Spinal cord (tissue), 10 donors: Measurements from ENCODE around the gene RETREG2. TPM values are rescaled to one million over a fixed set of nuclear protein-coding genes. Genes with fewer than 3 reads are reported as not detected.

Experiments used
- DNase-seq, 6 donors: peaks; one replicate each; pipeline versions ENCODE4 v3.0.0 to v3.0.0-alpha.2; 2013 to 2015; ENCODE audit warnings: low spot score in 6 of 6, low read depth in 4 of 6
- H3K27ac ChIP-seq: one replicate; pipeline ENCODE4 v1.5.1; 2013; ENCODE audit warnings: low read depth, low read length, control low read depth
- H3K27me3 ChIP-seq: one replicate; pipeline ENCODE4 v1.6.1; 2013; ENCODE audit warnings: low read length; ENCODE audit not compliant: control insufficient read depth, insufficient read depth
- H3K36me3 ChIP-seq: one replicate; pipeline ENCODE4 v1.6.1; 2013; ENCODE audit warnings: low read length; ENCODE audit not compliant: control insufficient read depth, insufficient read depth
- H3K4me1 ChIP-seq: one replicate; pipeline ENCODE4 v1.6.1; 2013; ENCODE audit warnings: low read length; ENCODE audit not compliant: control insufficient read depth, insufficient read depth
- H3K4me3 ChIP-seq: one replicate; pipeline ENCODE4 v1.5.1; 2013; ENCODE audit warnings: low read depth, low read length, control low read depth
- H3K9me3 ChIP-seq: one replicate; pipeline ENCODE4 v1.6.1; 2013; ENCODE audit warnings: low read length; ENCODE audit not compliant: control insufficient read depth, insufficient read depth
- WGBS: methylation state at CpG from one replicate; pipeline ENCODE4 v1.1.5; 2013; ENCODE audit warnings: missing lambda C conversion rate; ENCODE audit not compliant: insufficient coverage; 5-methylcytosine and 5-hydroxymethylcytosine counted together
- long read RNA-seq, 4 donors: transcript quantifications; one replicate each; lab custom pipeline, GENCODE V29; 2026
- polyA plus RNA-seq, 2 donors: library from polyadenylated mRNA; unstranded; fragments of 120-200 nt; gene quantifications; one replicate each; pipeline ENCODE4 v1.2.1, GENCODE V29; 2013; ENCODE audit not compliant: insufficient read length in 2 of 2
- total RNA-seq, 2 donors: library from RNA; depleted of rRNA in 1 of 2; stranded (reverse); fragments of 120-200 nt in 1 of 2; fragments of >200 nt in 1 of 2; gene quantifications; one replicate each; pipeline versions ENCODE4 v1.2.3 to v1.2.4, GENCODE V29; 2013 to 2014
- donor health status: healthy.

RETREG2 gene
- 10 to 100 TPM; 64.6 to 78.6 TPM for total RNA-seq
- polyA plus RNA-seq, result 100 to 1,000 TPM; 170 to 188 TPM
- long read RNA-seq, donor 1, full-length matches to known transcripts, result 44 of 61 reads
- long read RNA-seq, donor 1, partial matches to known transcripts, result 17 of 61 reads
- long read RNA-seq, donor 1, other reads (novel, unspliced or antisense), result 0 of 61 reads
- long read RNA-seq, donor 2, full-length matches to known transcripts, result 8 of 8 reads
- long read RNA-seq, donor 2, partial matches to known transcripts, result 0 of 8 reads
- long read RNA-seq, donor 2, other reads (novel, unspliced or antisense), result 0 of 8 reads
- long read RNA-seq, donor 3, full-length matches to known transcripts, result 12 of 23 reads
- long read RNA-seq, donor 3, partial matches to known transcripts, result 11 of 23 reads
- long read RNA-seq, donor 3, other reads (novel, unspliced or antisense), result 0 of 23 reads
- long read RNA-seq, donor 4, full-length matches to known transcripts, result 15 of 33 reads
- long read RNA-seq, donor 4, partial matches to known transcripts, result 18 of 33 reads
- long read RNA-seq, donor 4, other reads (novel, unspliced or antisense), result 0 of 33 reads

GRCh38 chr2:219177552-219178376 lies at the start of gene RETREG2:
RETREG2 (plus strand) TSS chr2:219178275; CDS start chr2:219178353, 78 bp downstream.
- peak; percentile 76 to 96 (median 82) for DNase-seq
- peak within 1 kb of the TSS; percentile 65 for H3K4me3 ChIP-seq
- H3K27me3 ChIP-seq, result no peaks in the 10 kb centered on the region
- peaks cover 38% of the 10 kb centered on the region for H3K4me1 ChIP-seq
- H3K9me3 ChIP-seq, result no peaks in the 10 kb centered on the region
- peaks cover 51% of the 10 kb centered on the region for H3K36me3 ChIP-seq
- peak within 1 kb of the TSS; percentile 98 for H3K27ac ChIP-seq
- WGBS, result under 1% methylated on average over 53 of the region's 67 CpGs

GRCh38 chr2:219128396-219128795 lies 49.7 kb upstream of the RETREG2 start:
- peak in 1 of 6 donors; percentile 7 for DNase-seq

GRCh38 chr2:219129589-219129988 lies 48.5 kb upstream of the RETREG2 start:
- no peak overlapping the region for H3K4me3 ChIP-seq
- WGBS, result 98% methylated on average over 11 of the region's 16 CpGs
- H3K36me3 ChIP-seq, result peaks cover 3% of the 10 kb centered on the region
- H3K4me1 ChIP-seq, result peaks cover 6% of the 10 kb centered on the region
- no peaks in the 10 kb centered on the region for H3K27me3 ChIP-seq
- H3K27ac ChIP-seq, result no peak overlapping the region
- no peaks in the 10 kb centered on the region for H3K9me3 ChIP-seq
- no peak for DNase-seq

More at GRCh38 chr2:219128396-219128795, 49.7 kb upstream of the RETREG2 start:
- WGBS, result 79% methylated on average over 5 of the region's 7 CpGs
- H3K36me3 ChIP-seq, result peaks cover 3% of the 10 kb centered on the region
- H3K9me3 ChIP-seq, result no peaks in the 10 kb centered on the region
- H3K4me1 ChIP-seq, result peaks cover 6% of the 10 kb centered on the region
- no peak overlapping the region for H3K27ac ChIP-seq
- no peaks in the 10 kb centered on the region for H3K27me3 ChIP-seq
- no peak overlapping the region for H3K4me3 ChIP-seq

GRCh38 chr2:219131327-219131726 lies 46.7 kb upstream of the RETREG2 start:
- Histone ChIP-seq H3K4me3 (no peak overlapping the region), H3K9me3 (no peaks in the 10 kb centered on the region), H3K36me3 (peaks cover 3% of the 10 kb centered on the region), H3K27ac (no peak overlapping the region), H3K4me1 (no peaks in the 10 kb centered on the region), H3K27me3 (no peaks in the 10 kb centered on the region)
- DNase-seq, result no peak
- no CpG with 5 or more reads among the region's 3 CpGs for WGBS

GRCh38 chr2:219131744-219132143 lies 46.3 kb upstream of the RETREG2 start:
- Histone ChIP-seq H3K36me3 (peaks cover 3% of the 10 kb centered on the region), H3K4me1 (no peaks in the 10 kb centered on the region), H3K27me3 (no peaks in the 10 kb centered on the region), H3K4me3 (no peak overlapping the region), H3K27ac (no peak overlapping the region), H3K9me3 (no peaks in the 10 kb centered on the region)
- no peak for DNase-seq
- 70% methylated on average over 2 of the region's 4 CpGs for WGBS

GRCh38 chr2:219133976-219134375 lies 44.1 kb upstream of the RETREG2 start:
- H3K27me3 ChIP-seq, result no peaks in the 10 kb centered on the region
- H3K9me3 ChIP-seq, result no peaks in the 10 kb centered on the region
- peaks cover 3% of the 10 kb centered on the region for H3K36me3 ChIP-seq
- H3K4me1 ChIP-seq, result no peaks in the 10 kb centered on the region
- 83% methylated on average over 2 of the region's 4 CpGs for WGBS
- H3K27ac ChIP-seq, result no peak overlapping the region
- no peak overlapping the region for H3K4me3 ChIP-seq
- DNase-seq, result no peak

- Histone ChIP-seq H3K27me3 (no peaks in the 10 kb centered on the region), H3K9me3 (no peaks in the 10 kb centered on the region), H3K36me3 (peaks cover 5% of the 10 kb centered on the region), H3K4me1 (no peaks in the 10 kb centered on the region), H3K27ac (no peak overlapping the region), H3K4me3 (no peak overlapping the region)
- 93% methylated on average over 3 of the region's 3 CpGs for WGBS
- no peak for DNase-seq
Observed at GRCh38 chr2:219140722-219141121, 37.4 kb upstream of the RETREG2 start.

- H3K4me3 ChIP-seq, result no peak overlapping the region
- H3K36me3 ChIP-seq, result peaks cover 12% of the 10 kb centered on the region
- H3K27ac ChIP-seq, result no peak overlapping the region
- no peaks in the 10 kb centered on the region for H3K4me1 ChIP-seq
- no peaks in the 10 kb centered on the region for H3K27me3 ChIP-seq
- DNase-seq, result no peak
- whole genome bisulfite sequencing, result 83% methylated on average over 5 of the region's 6 CpGs
- no peaks in the 10 kb centered on the region for H3K9me3 ChIP-seq
Observed at GRCh38 chr2:219142329-219142728, 35.7 kb upstream of the RETREG2 start.

- Histone ChIP-seq H3K9me3 (no peaks in the 10 kb centered on the region), H3K4me3 (no peak overlapping the region), H3K4me1 (peaks cover 5% of the 10 kb centered on the region), H3K27me3 (no peaks in the 10 kb centered on the region), H3K36me3 (peaks cover 10% of the 10 kb centered on the region), H3K27ac (no peak overlapping the region)
- peak in 2 of 6 donors; percentile 20 to 38 for DNase-seq
- 14% methylated on average over 1 of the region's 1 CpG for WGBS
Observed at GRCh38 chr2:219149667-219150066, 28.4 kb upstream of the RETREG2 start.
